GM12872 (cell line): ENCODE results near the gene AFDN.

Experiments
- TF ChIP-seq, protein P1 (sequence below): IDR thresholded peaks from 3 replicates; pipeline ENCODE4 v1.5.1; 2011; ENCODE audit warnings: low read depth, mild to moderate bottlenecking, low read length, moderate library complexity; ENCODE audit not compliant: insufficient read depth

AFDN gene

DNA sequence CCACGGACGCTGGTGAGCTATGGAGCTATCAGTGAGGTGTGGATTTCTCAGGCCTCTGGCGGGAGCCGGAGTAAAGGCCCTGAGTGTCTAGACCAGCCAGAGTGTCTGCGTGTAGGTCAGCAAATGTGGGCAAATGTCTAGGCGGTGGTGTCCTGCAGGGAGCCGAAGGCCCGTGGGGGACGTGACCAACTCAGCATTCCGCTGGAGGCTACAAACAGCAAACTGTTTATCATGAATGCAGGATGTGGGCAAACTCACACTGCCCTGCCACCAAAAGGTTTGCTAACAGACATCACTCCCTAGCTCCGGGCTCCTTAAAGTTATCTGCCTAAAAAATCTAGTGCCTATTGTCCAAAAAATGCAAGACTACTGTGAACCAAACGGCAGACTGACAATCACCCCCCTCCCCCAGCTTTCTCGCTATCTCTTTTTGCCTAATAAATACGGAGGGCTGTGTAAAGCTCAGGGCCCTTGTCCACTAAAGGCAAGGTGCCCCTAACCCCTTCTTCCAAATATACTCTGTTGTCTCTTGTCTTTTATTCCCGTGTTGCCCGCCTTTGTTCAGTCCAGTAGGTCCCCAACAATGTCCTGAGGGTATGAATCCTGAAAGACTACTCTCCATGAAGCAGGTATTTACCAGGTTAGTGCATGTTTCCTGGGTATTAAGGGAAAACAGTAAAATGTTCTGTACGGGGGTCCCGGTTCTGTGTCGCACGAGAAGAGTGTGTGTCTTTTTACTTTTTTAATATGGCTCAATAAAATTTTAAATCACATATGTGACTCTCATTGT, 29.0 kb upstream of the AFDN start:
- TF ChIP-seq, protein P1, sequence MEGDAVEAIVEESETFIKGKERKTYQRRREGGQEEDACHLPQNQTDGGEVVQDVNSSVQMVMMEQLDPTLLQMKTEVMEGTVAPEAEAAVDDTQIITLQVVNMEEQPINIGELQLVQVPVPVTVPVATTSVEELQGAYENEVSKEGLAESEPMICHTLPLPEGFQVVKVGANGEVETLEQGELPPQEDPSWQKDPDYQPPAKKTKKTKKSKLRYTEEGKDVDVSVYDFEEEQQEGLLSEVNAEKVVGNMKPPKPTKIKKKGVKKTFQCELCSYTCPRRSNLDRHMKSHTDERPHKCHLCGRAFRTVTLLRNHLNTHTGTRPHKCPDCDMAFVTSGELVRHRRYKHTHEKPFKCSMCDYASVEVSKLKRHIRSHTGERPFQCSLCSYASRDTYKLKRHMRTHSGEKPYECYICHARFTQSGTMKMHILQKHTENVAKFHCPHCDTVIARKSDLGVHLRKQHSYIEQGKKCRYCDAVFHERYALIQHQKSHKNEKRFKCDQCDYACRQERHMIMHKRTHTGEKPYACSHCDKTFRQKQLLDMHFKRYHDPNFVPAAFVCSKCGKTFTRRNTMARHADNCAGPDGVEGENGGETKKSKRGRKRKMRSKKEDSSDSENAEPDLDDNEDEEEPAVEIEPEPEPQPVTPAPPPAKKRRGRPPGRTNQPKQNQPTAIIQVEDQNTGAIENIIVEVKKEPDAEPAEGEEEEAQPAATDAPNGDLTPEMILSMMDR, result no peak

GRCh38 chr6:167798453-167798852, 28.3 kb upstream of the AFDN start:
- TF ChIP-seq, protein P1, result no peak

GRCh38 chr6:167799033-167799821, 27.5 kb upstream of the AFDN start:
- TF ChIP-seq, protein P1, result no peak

DNA sequence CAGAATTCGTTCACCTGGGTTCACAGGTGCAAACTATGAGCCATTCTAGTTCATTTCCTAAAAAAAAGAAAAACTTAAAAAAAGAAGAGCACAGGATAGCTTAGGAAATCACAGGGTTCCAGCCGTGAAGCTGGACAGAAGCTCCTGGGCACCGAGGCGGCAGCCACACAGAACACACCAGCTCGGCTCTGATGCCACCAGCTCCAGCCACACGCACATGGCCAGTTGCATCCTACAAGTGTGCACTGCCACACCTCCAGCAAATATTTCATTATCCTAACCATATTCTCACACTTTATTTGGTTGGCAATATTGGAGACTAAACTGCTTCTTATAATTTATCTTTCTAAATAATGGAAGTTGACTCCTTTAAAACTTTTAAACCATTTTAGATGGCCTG, 26.2 kb upstream of the AFDN start:
- TF ChIP-seq, protein P1, result no peak

GRCh38 chr6:167801263-167801662, 25.4 kb upstream of the AFDN start:
- TF ChIP-seq, protein P1, result no peak

GRCh38 chr6:167802339-167802738, 24.4 kb upstream of the AFDN start:
- TF ChIP-seq, protein P1, result no peak

DNA sequence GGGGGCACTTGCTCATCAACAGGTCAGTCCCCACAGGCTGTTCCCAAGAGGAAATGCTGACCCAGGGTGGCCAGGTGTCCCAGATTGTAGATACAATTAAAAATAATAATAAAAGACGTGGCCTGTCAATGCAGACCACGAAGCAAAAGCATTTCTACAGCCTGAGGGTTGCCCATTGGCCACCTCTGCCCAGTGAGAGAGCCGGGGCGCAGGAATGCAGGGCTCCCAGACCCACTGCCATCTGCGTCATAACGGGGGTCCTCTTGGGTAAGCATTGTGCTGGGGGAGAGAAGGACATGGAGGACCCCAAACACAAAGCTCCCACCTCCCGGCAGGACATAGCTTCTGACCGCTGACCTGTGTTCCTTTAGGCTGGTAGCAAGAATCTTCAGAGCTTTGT, 22.9 kb upstream of the AFDN start:
- TF ChIP-seq, protein P1, result no peak
